ENCODE data around the gene TXLNB. TPM values are rescaled to one million over a fixed set of nuclear protein-coding genes. Genes with fewer than 3 reads are reported as not detected.
"Not testable (repeated sequence)": the region's sequence is repeated elsewhere in the genome, so short reads cannot be mapped to it uniquely, and the experiment has no call there.

The TXLNB gene
- total RNA-seq, 1 donor from 2014 or later = 60.0 TPM

DNA sequence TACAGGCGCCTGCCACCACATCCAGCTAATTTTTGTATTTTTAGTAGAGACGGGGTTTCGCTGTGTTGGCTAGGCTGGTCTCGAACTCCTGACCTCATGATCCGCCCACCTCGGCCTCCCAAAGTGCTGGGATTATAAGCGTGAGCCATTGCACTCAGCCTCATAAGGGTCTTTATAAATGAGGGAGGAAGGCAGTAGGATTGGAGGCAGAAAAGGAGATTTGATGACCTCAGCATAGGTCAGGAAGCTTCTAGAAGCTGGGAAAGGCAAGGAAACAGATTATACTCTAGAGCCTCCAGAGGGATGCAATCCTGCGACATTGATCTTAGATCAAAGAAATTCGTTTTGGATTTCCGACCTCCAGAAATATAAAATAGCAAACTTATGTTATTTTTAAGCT, 1.4 kb upstream of the TXLNB start:
- H3K9ac ChIP-seq (ENCODE audit: low read depth in 1 of 3, low read length in 3 of 3); H3K9me3 ChIP-seq (ENCODE audit: control insufficient read depth in 3 of 3, low read length in 3 of 3); H3K27me3 ChIP-seq (ENCODE audit: control insufficient read depth in 3 of 3, insufficient read depth in 3 of 3, low read length in 3 of 3); H3K4me3 ChIP-seq (ENCODE audit: low read length in 3 of 3); H3K36me3 ChIP-seq (ENCODE audit: control insufficient read depth in 3 of 3, insufficient read depth in 3 of 3, low read length in 3 of 3); H3K27ac ChIP-seq (ENCODE audit: low read depth, low read length): not testable (repeated sequence)
- H3K4me1 ChIP-seq (ENCODE audit: control insufficient read depth in 3 of 3, insufficient read depth in 3 of 3, low read length in 3 of 3) = peaks cover 15 to 21% (median 20%) of the 10 kb centered on the region in 3 donors

DNA sequence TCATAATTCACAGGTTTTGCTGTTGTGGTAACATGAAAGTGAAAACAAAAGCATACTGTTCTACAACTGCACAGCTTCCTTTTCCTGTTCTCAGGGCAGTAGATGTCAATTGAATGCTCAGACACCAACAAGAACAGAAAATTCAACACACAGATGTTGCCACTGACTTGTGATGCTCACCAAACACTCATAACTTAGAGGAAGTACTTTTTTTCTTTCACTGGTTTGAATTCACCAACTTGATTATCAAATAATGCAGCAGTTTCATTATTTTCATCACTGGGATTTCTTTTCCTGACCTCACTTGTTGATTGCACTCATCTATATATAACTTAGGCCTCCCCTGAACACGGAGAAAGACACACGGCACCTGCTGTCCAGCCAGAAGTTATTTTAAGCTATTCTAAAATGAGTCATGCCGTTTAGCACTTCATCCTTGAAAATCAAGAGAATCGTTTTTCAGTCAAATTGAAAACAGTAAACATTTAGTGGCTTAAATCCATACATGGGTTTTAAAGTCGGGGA, 949 bp downstream of the TXLNB start:
- H3K27ac ChIP-seq (ENCODE audit: low read depth, low read length) = peak overlapping the region; percentile 99
- peaks cover 6 to 18% (median 17%) of the 10 kb centered on the region in 3 donors for H3K36me3 ChIP-seq (ENCODE audit: control insufficient read depth in 3 of 3, insufficient read depth in 3 of 3, low read length in 3 of 3)
- H3K4me1 ChIP-seq (ENCODE audit: control insufficient read depth in 3 of 3, insufficient read depth in 3 of 3, low read length in 3 of 3) = peaks cover 28 to 34% (median 32%) of the 10 kb centered on the region in 3 donors
- peak overlapping the region; percentile 75 to 96 (median 91) for H3K9ac ChIP-seq (ENCODE audit: low read depth in 1 of 3, low read length in 3 of 3)
- no peaks in the 10 kb centered on the region for H3K9me3 ChIP-seq (ENCODE audit: control insufficient read depth in 3 of 3, low read length in 3 of 3)
- no peaks in the 10 kb centered on the region for H3K27me3 ChIP-seq (ENCODE audit: control insufficient read depth in 3 of 3, insufficient read depth in 3 of 3, low read length in 3 of 3)
- H3K4me3 ChIP-seq (ENCODE audit: low read length in 3 of 3) = peak overlapping the region; percentile 65 to 88 (median 79)

GRCh38 chr6:139289233-139289632, 2.6 kb downstream of the TXLNB start:
- peak overlapping the region; percentile 42 to 75 (median 68) for H3K9ac ChIP-seq (ENCODE audit: low read depth in 1 of 3, low read length in 3 of 3)
- peaks cover 32 to 47% (median 42%) of the 10 kb centered on the region in 3 donors for H3K4me1 ChIP-seq (ENCODE audit: control insufficient read depth in 3 of 3, insufficient read depth in 3 of 3, low read length in 3 of 3)
- peak overlapping the region; percentile 59 to 88 (median 72) for H3K4me3 ChIP-seq (ENCODE audit: low read length in 3 of 3)
- H3K9me3 ChIP-seq (ENCODE audit: control insufficient read depth in 3 of 3, low read length in 3 of 3) = no peaks in the 10 kb centered on the region
- H3K36me3 ChIP-seq (ENCODE audit: control insufficient read depth in 3 of 3, insufficient read depth in 3 of 3, low read length in 3 of 3) = peaks cover 6 to 24% (median 23%) of the 10 kb centered on the region in 3 donors
- H3K27ac ChIP-seq (ENCODE audit: low read depth, low read length) = peak overlapping the region; percentile 99
- no peaks in the 10 kb centered on the region for H3K27me3 ChIP-seq (ENCODE audit: control insufficient read depth in 3 of 3, insufficient read depth in 3 of 3, low read length in 3 of 3)

- Histone ChIP-seq H3K4me3 (ENCODE audit: low read length in 3 of 3) (peak overlapping the region; percentile 59 to 88 (median 72)), H3K36me3 (ENCODE audit: control insufficient read depth in 3 of 3, insufficient read depth in 3 of 3, low read length in 3 of 3) (peaks cover 6 to 24% (median 23%) of the 10 kb centered on the region in 3 donors), H3K9me3 (ENCODE audit: control insufficient read depth in 3 of 3, low read length in 3 of 3) (no peaks in the 10 kb centered on the region), H3K9ac (ENCODE audit: low read depth in 1 of 3, low read length in 3 of 3) (peak overlapping the region; percentile 42 to 75 (median 68)), H3K27me3 (ENCODE audit: control insufficient read depth in 3 of 3, insufficient read depth in 3 of 3, low read length in 3 of 3) (no peaks in the 10 kb centered on the region), H3K4me1 (ENCODE audit: control insufficient read depth in 3 of 3, insufficient read depth in 3 of 3, low read length in 3 of 3) (peaks cover 35 to 47% (median 42%) of the 10 kb centered on the region in 3 donors), H3K27ac (ENCODE audit: low read depth, low read length) (peak overlapping the region; percentile 99)
Measured at GRCh38 chr6:139288496-139289040, 3.2 kb downstream of the TXLNB start.

DNA sequence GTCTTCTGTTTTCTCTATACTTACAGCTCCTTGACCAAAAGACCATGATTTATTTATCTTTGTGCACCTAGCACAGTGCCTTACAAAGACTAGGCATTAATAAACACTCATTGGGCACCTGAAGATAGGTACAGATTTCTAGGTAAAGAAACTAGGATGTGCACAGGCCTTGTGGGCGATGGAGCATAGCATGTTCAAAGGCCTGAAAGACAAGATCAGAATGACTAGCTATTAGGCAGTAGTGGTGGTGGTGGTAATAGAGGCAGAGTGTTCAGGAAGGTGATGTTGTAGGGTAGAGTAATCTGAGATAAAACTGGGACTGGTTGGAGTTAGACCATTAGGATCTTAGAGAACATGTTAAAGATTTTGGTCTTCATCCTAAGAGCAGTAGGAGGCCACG, 3.9 kb downstream of the TXLNB start:
- Histone ChIP-seq H3K36me3 (ENCODE audit: control insufficient read depth in 3 of 3, insufficient read depth in 3 of 3, low read length in 3 of 3) (peaks cover 6 to 24% (median 23%) of the 10 kb centered on the region in 3 donors), H3K9me3 (ENCODE audit: control insufficient read depth in 3 of 3, low read length in 3 of 3) (no peaks in the 10 kb centered on the region), H3K27ac (ENCODE audit: low read depth, low read length) (peak overlapping the region; percentile 99), H3K27me3 (ENCODE audit: control insufficient read depth in 3 of 3, insufficient read depth in 3 of 3, low read length in 3 of 3) (no peaks in the 10 kb centered on the region), H3K9ac (ENCODE audit: low read depth in 1 of 3, low read length in 3 of 3) (peak overlapping the region; percentile 22 to 48 (median 26)), H3K4me1 (ENCODE audit: control insufficient read depth in 3 of 3, insufficient read depth in 3 of 3, low read length in 3 of 3) (peaks cover 35 to 47% (median 42%) of the 10 kb centered on the region in 3 donors), H3K4me3 (ENCODE audit: low read length in 3 of 3) (peak overlapping the region; percentile 59 to 88 (median 72))

- not testable (repeated sequence) for H3K9me3 ChIP-seq (ENCODE audit: control insufficient read depth in 3 of 3, low read length in 3 of 3); H3K9ac ChIP-seq (ENCODE audit: low read depth in 1 of 3, low read length in 3 of 3); H3K27me3 ChIP-seq (ENCODE audit: control insufficient read depth in 3 of 3, insufficient read depth in 3 of 3, low read length in 3 of 3); H3K27ac ChIP-seq (ENCODE audit: low read depth, low read length)
- Histone ChIP-seq H3K36me3 (ENCODE audit: control insufficient read depth in 3 of 3, insufficient read depth in 3 of 3, low read length in 3 of 3) (peaks cover 6 to 27% (median 23%) of the 10 kb centered on the region in 3 donors), H3K4me3 (ENCODE audit: low read length in 3 of 3) (peak overlapping the region; percentile 30 to 59 (median 45)), H3K4me1 (ENCODE audit: control insufficient read depth in 3 of 3, insufficient read depth in 3 of 3, low read length in 3 of 3) (peaks cover 26 to 37% (median 34%) of the 10 kb centered on the region in 3 donors)
Measured at GRCh38 chr6:139286438-139286837, 5.4 kb downstream of the TXLNB start.

DNA sequence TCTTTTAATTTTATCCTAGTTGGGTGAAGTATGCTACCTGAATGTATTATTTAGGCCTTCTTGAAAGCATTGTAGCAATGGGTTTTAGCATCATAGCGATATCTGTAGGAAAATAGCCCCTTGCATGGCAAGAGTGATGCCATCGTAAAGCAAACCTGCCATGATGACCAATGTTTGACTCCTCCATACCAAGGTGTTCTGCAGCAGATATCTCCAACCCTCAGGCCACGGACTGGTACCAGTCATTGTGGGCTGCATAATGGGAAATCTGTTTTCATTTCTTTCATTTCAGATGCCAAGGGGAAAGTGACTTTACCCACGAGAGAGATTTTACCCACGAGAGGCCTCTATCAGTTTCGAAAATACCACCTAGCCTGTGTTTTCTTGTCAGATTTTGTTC, 6.2 kb downstream of the TXLNB start:
- Histone ChIP-seq H3K27me3 (ENCODE audit: control insufficient read depth in 3 of 3, insufficient read depth in 3 of 3, low read length in 3 of 3) (no peaks in the 10 kb centered on the region), H3K4me1 (ENCODE audit: control insufficient read depth in 3 of 3, insufficient read depth in 3 of 3, low read length in 3 of 3) (peaks cover 26 to 37% (median 32%) of the 10 kb centered on the region in 3 donors), H3K9ac (ENCODE audit: low read depth in 1 of 3, low read length in 3 of 3) (peak overlapping the region in 1 of 3 donors; percentile 5), H3K27ac (ENCODE audit: low read depth, low read length) (no peak overlapping the region), H3K9me3 (ENCODE audit: control insufficient read depth in 3 of 3, low read length in 3 of 3) (no peaks in the 10 kb centered on the region), H3K4me3 (ENCODE audit: low read length in 3 of 3) (peak overlapping the region; percentile 10 to 24 (median 14)), H3K36me3 (ENCODE audit: control insufficient read depth in 3 of 3, insufficient read depth in 3 of 3, low read length in 3 of 3) (peaks cover 6 to 27% (median 23%) of the 10 kb centered on the region in 3 donors)

GRCh38 chr6:139284789-139285188, 7.0 kb downstream of the TXLNB start:
- H3K9me3 ChIP-seq (ENCODE audit: control insufficient read depth in 3 of 3, low read length in 3 of 3) = no peaks in the 10 kb centered on the region
- H3K4me1 ChIP-seq (ENCODE audit: control insufficient read depth in 3 of 3, insufficient read depth in 3 of 3, low read length in 3 of 3) = peaks cover 27 to 40% (median 28%) of the 10 kb centered on the region in 3 donors
- H3K27me3 ChIP-seq (ENCODE audit: control insufficient read depth in 3 of 3, insufficient read depth in 3 of 3, low read length in 3 of 3) = no peaks in the 10 kb centered on the region
- H3K27ac ChIP-seq (ENCODE audit: low read depth, low read length) = no peak overlapping the region
- no peak overlapping the region for H3K9ac ChIP-seq (ENCODE audit: low read depth in 1 of 3, low read length in 3 of 3)
- peaks cover 6 to 27% (median 23%) of the 10 kb centered on the region in 3 donors for H3K36me3 ChIP-seq (ENCODE audit: control insufficient read depth in 3 of 3, insufficient read depth in 3 of 3, low read length in 3 of 3)
- H3K4me3 ChIP-seq (ENCODE audit: low read length in 3 of 3) = peak overlapping the region in 2 of 3 donors; percentile 6 to 23

- H3K36me3 ChIP-seq (ENCODE audit: control insufficient read depth in 3 of 3, insufficient read depth in 3 of 3, low read length in 3 of 3) = peaks cover 2 to 15% (median 14%) of the 10 kb centered on the region in 3 donors
- H3K27me3 ChIP-seq (ENCODE audit: control insufficient read depth in 3 of 3, insufficient read depth in 3 of 3, low read length in 3 of 3) = no peaks in the 10 kb centered on the region
- no peak overlapping the region for H3K27ac ChIP-seq (ENCODE audit: low read depth, low read length)
- H3K4me1 ChIP-seq (ENCODE audit: control insufficient read depth in 3 of 3, insufficient read depth in 3 of 3, low read length in 3 of 3) = peaks cover 24 to 43% (median 25%) of the 10 kb centered on the region in 3 donors
- no peak overlapping the region for H3K4me3 ChIP-seq (ENCODE audit: low read length in 3 of 3)
- no peak overlapping the region for H3K9ac ChIP-seq (ENCODE audit: low read depth in 1 of 3, low read length in 3 of 3)
- H3K9me3 ChIP-seq (ENCODE audit: control insufficient read depth in 3 of 3, low read length in 3 of 3) = no peaks in the 10 kb centered on the region
Measured at GRCh38 chr6:139282684-139283083, 9.1 kb downstream of the TXLNB start.

GRCh38 chr6:139278190-139278589, 13.6 kb downstream of the TXLNB start:
- H3K4me3 ChIP-seq (ENCODE audit: low read length in 3 of 3) = no peak overlapping the region
- H3K9ac ChIP-seq (ENCODE audit: low read depth in 1 of 3, low read length in 3 of 3) = no peak overlapping the region
- peaks cover 3 to 17% (median 12%) of the 10 kb centered on the region in 3 donors for H3K36me3 ChIP-seq (ENCODE audit: control insufficient read depth in 3 of 3, insufficient read depth in 3 of 3, low read length in 3 of 3)
- H3K9me3 ChIP-seq (ENCODE audit: control insufficient read depth in 3 of 3, low read length in 3 of 3) = no peaks in the 10 kb centered on the region
- H3K27ac ChIP-seq (ENCODE audit: low read depth, low read length) = no peak overlapping the region
- no peaks in the 10 kb centered on the region for H3K27me3 ChIP-seq (ENCODE audit: control insufficient read depth in 3 of 3, insufficient read depth in 3 of 3, low read length in 3 of 3)
- H3K4me1 ChIP-seq (ENCODE audit: control insufficient read depth in 3 of 3, insufficient read depth in 3 of 3, low read length in 3 of 3) = peaks cover 14 to 26% (median 16%) of the 10 kb centered on the region in 3 donors
